GM12878 (cell line): ENCODE measurements around the gene ERFL. TPM values are rescaled to one million over a fixed set of nuclear protein-coding genes. Genes with fewer than 3 reads are reported as not detected.
A peak's percentile ranks its signal among the peaks of the same experiment; 100 is the strongest.

Source experiments
- ATAC-seq: fragments of 200-7000 bp; cut with Tn5 transposase; 3 replicates; pipeline ENCODE4 v1.9.1; 2020; ENCODE audit warnings: mild to moderate bottlenecking, moderate library complexity
- BruUV-seq: library from RNA; stranded (reverse); fragments of 400-500 nt; replicated peaks from 2 replicates; lab custom pipeline; 2021; lab: Mats Ljungman, UMichigan
- CTCF ChIA-PET: fragments of 300-600 bp; sonication (Branson Sonifier 250); formaldehyde crosslinking; extraction: SDS; loops from one replicate; lab custom pipeline; 2021; ENCODE audit warnings: inconsistent platforms; lab: Yijun Ruan, JAX
- POLR2A ChIA-PET: fragments of 350-600 bp; formaldehyde crosslinking; extraction: SDS; loops from one replicate; lab custom pipeline; 2021; ENCODE audit warnings: inconsistent platforms; lab: Charles Lee
- RAD21 ChIA-PET: fragments of 300-600 bp; sonication (Branson Sonifier 250); formaldehyde crosslinking; loops from one replicate; lab custom pipeline; 2023; ENCODE audit warnings: antibody characterized with exemption; ENCODE audit not compliant: unreplicated experiment; lab: Charles Lee
- SMC1A ChIA-PET: fragments of 300-600 bp; sonication (Branson Sonifier 250); formaldehyde crosslinking; loops from one replicate; lab custom pipeline; 2023; ENCODE audit not compliant: unreplicated experiment, uncharacterized antibody; lab: Charles Lee
- DNase-seq: peaks from one replicate; pipeline ENCODE4 v3.0.0-alpha.2; 2011; ENCODE audit warnings: low read depth, low spot score
- FAIRE-seq: peaks from 3 replicates; lab custom pipeline; 2011; peaks lifted over from hg19 to GRCh38; lab: Jason Lieb, UNC
- H2AFZ ChIP-seq: 2 replicates; pipeline ENCODE4 v1.6.0; 2011; ENCODE audit warnings: low read depth, low read length, control low read depth; ENCODE audit not compliant: control insufficient read depth
- H3K27ac ChIP-seq: 2 replicates; pipeline ENCODE4 v1.5.1; 2011; ENCODE audit warnings: control low read depth; ENCODE audit not compliant: control insufficient read depth, insufficient read depth
- H3K27me3 ChIP-seq, 2 experiments: replicated peaks in 1 of 2; 2 replicates each; pipeline versions ENCODE4 v1.6.0 to v1.6.1; 2011; ENCODE audit warnings: low read length in 1 of 2; ENCODE audit not compliant: control insufficient read depth in 2 of 2, insufficient read depth in 2 of 2
- H3K36me3 ChIP-seq, 2 experiments: 2 replicates each; pipeline ENCODE4 v1.5.1; 2011; ENCODE audit warnings: low read length in 1 of 2; ENCODE audit not compliant: control insufficient read depth in 2 of 2, insufficient read depth in 2 of 2
- H3K4me1 ChIP-seq: 2 replicates; pipeline ENCODE4 v1.6.1; 2011; ENCODE audit warnings: mild to moderate bottlenecking, low read length, moderate library complexity, mixed read lengths; ENCODE audit not compliant: control insufficient read depth, insufficient read depth
- H3K4me2 ChIP-seq: 2 replicates; pipeline ENCODE4 v1.6.0; 2011; ENCODE audit warnings: control low read depth; ENCODE audit not compliant: control insufficient read depth, insufficient read depth
- H3K4me3 ChIP-seq: fragments of 200-600 bp; sonication (generic); 2 replicates; pipeline ENCODE4 v1.5.1; 2016
- H3K79me2 ChIP-seq: 2 replicates; pipeline ENCODE4 v1.6.0; 2011; ENCODE audit warnings: low read length; ENCODE audit not compliant: control insufficient read depth, insufficient read depth
- H3K9ac ChIP-seq: 2 replicates; pipeline ENCODE4 v1.8.0; 2011; ENCODE audit warnings: low read length, control low read depth, mixed read lengths; ENCODE audit not compliant: control insufficient read depth, insufficient read depth
- H3K9me3 ChIP-seq: replicated peaks from 3 replicates; pipeline ENCODE4 v1.5.1; 2011; ENCODE audit warnings: mild to moderate bottlenecking, low read length; ENCODE audit not compliant: control insufficient read depth, insufficient read depth
- H4K20me1 ChIP-seq: 2 replicates; pipeline ENCODE4 v1.6.0; 2011; ENCODE audit not compliant: control insufficient read depth, insufficient read depth
- BHLHE40 ChIP-seq, 2 experiments: fragments of 450-650 bp in 1 of 2; IDR thresholded peaks; 2 replicates each; pipeline ENCODE4 v1.6.1; 2011 to 2017; ENCODE audit warnings: low read depth in 2 of 2, borderline replicate concordance in 1 of 2, improper control_type of control experiment in 1 of 2, low read length in 1 of 2, mild to moderate bottlenecking in 1 of 2
- BRCA1 ChIP-seq: IDR thresholded peaks from 2 replicates; pipeline ENCODE4 v1.6.1; 2011; ENCODE audit warnings: low read depth, low read length, improper control_type of control experiment
- EGR1 ChIP-seq, 2 experiments: IDR thresholded peaks; 1 replicate in 1 of 2; 2 replicates in 1 of 2; pipeline ENCODE4 v1.6.1; 2011 to 2012; ENCODE audit warnings: low read depth in 2 of 2, low read length in 2 of 2, borderline replicate concordance in 1 of 2, mild to moderate bottlenecking in 1 of 2, moderate library complexity in 1 of 2
- HDAC2 ChIP-seq: fragments of 200-600 bp; sonication (generic); IDR thresholded peaks from 2 replicates; pipeline ENCODE4 v1.6.1; 2017
- ZBED1 ChIP-seq: IDR thresholded peaks from 2 replicates; pipeline ENCODE4 v1.6.1; 2016; ENCODE audit warnings: borderline replicate concordance
- WGBS: methylation state at CpG from one replicate; pipeline ENCODE4 v1.1.6; 2016; ENCODE audit warnings: low lambda C conversion rate; ENCODE audit not compliant: insufficient replicate concordance, insufficient coverage; ENCODE audit errors: missing lambda C conversion rate; 5-methylcytosine and 5-hydroxymethylcytosine counted together
- in situ Hi-C: fragments of 300-500 bp; cut with MboI; formaldehyde crosslinking; loops from 9 replicates; pipeline ENCODE4 v1.14.3; 2018; ENCODE audit warnings: mixed read lengths
- intact Hi-C: fragments of 100-400 bp; cut with micrococcal nuclease; formaldehyde crosslinking; loops from one replicate; pipeline ENCODE4 v1.14.2; 2022; ENCODE audit not compliant: unreplicated experiment
- polyA plus RNA-seq, 11 experiments: library from polyadenylated mRNA; depleted of rRNA in 4 of 11; unstranded in 6 of 11; stranded (reverse) in 5 of 11; fragments of >200 nt; fragmentation: Nextera tagmentation in 4 of 11; fragmentation: Illumina TruSeq in 1 of 11; extraction: Ambion mirVana in 4 of 11; extraction: Trizol in 1 of 11; gene quantifications; 1 replicate in 1 of 11; 2 replicates in 10 of 11; pipeline versions ENCODE4 v1.2.1 to v1.2.3, GENCODE V29; 2011 to 2016; ENCODE audit warnings: inconsistent platforms in 2 of 11, missing spikeins in 2 of 11, low read depth in 1 of 11
- total RNA-seq, 4 experiments: library from RNA; depleted of rRNA in 3 of 4; stranded (reverse); fragments of >200 nt in 3 of 4; fragmentation: Illumina TruSeq in 1 of 4; extraction: Trizol in 1 of 4; gene quantifications; 2 replicates each; pipeline versions ENCODE4 v1.2.1 to v1.2.3, GENCODE V29; 2013 to 2021

The ERFL gene
- total and polyA plus RNA-seq, 10 of the 15 experiments (the other 5 are each of a cell fraction or from before 2014, with no cell fraction given) = 0.04 to 0.10 (median 0.05) TPM; not detected in 7

DNA sequence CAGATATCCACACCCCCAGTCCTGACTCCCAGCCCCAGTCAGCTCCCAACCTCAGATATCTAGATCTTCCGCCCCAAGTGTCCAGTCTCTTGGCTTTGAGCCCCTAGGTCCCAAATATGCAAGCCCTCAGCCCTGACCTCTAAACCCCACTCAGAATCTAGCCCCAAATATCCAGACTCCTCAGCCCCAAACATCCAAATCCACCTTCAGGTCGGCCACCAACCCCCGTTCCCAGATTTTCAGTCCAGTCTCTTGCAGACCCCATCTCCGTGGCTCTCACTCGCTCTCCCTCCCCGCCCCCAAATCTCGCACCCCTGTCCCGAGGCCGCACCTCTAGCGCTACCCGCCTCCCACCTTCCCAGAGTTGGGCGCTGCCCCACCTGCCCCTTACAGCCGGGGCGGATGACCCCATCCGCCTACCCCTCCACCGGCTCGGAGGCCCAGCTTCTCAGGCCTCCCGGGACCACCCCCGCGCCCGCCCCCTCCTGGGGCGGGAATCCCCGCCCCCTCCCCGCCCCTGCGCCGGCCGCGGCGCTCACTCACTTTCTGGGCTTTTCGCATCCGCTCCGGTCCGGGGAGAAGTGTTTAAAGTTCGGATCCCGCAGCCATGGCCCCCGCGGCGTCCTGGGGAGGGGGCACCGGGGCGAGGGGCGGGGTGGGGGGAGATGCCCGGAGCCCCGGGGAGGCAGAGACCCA is 604 bp downstream of the ERFL start:
- ChIA-PET CTCF (interaction anchor here (0.6 to 1.3 kb wide), 3 partner anchors 51 to 55 kb away, joined by 3 to 5 read pairs (median 3); no protein-coding TSS in a partner anchor), RAD21 (interaction anchor here (0.6 to 1.6 kb wide), 5 partner anchors 50 to 67 kb away, joined by 3 to 6 read pairs (median 3); no protein-coding TSS in a partner anchor), SMC1A (interaction anchor here (0.6 to 1.2 kb wide), 2 partner anchors 23 to 41 kb away, joined by 3 read pairs; no protein-coding TSS in a partner anchor), POLR2A (interaction anchor here (1.0 to 1.4 kb wide), 2 partner anchors 18 to 40 kb away, joined by 3 read pairs; no protein-coding TSS in a partner anchor)
- ATAC-seq = peak; percentile 12
- Histone ChIP-seq H3K27me3 (peaks cover 13% of the 10 kb centered on the region in 2 experiments), H3K9ac (no peak overlapping the region), H4K20me1 (no peaks in the 10 kb centered on the region), H3K9me3 (no peaks in the 10 kb centered on the region), H2AFZ (no peak overlapping the region), H3K4me2 (peak overlapping the region; percentile 80), H3K4me1 (peaks cover 7% of the 10 kb centered on the region), H3K4me3 (peak overlapping the region; percentile 64), H3K36me3 (no peaks in the 10 kb centered on the region), H3K27ac (no peak overlapping the region), H3K79me2 (no peaks in the 10 kb centered on the region)
- DNase-seq = no peak
- TF ChIP-seq ZBED1 (no peak), BRCA1 (no peak), BHLHE40 (IDR thresholded peaks at IDR 0.05; ENCODE audit: borderline replicate concordance in 1 of 2, low read depth in 2 of 2, low read length in 1 of 2) (no peak), HDAC2 (no peak), EGR1 (IDR thresholded peaks at IDR 0.05; ENCODE audit: borderline replicate concordance in 1 of 2, low read depth in 2 of 2, low read length in 2 of 2) (peak in 1 of 2 experiments; percentile 69; a peak in 2 of 3 replicates)
- no TSS peak for BruUV-seq
- FAIRE-seq = no peak
- WGBS = 2% methylated on average over 23 of the region's 43 CpGs
- intact Hi-C loops (no loop called here), in situ Hi-C loops (loop anchor here (25.0 kb wide), 1 partner anchor 1835 kb away; the partner anchor contains the start of gene SMG9)
